HG02981 (cell line): ENCODE measurements around the gene UAP1.

Experiments used
- ATAC-seq: cut with Tn5 transposase; IDR thresholded peaks from one replicate; pipeline ENCODE4 v1.9.1; 2021; ENCODE audit warnings: mild to moderate bottlenecking, moderate library complexity; ENCODE audit not compliant: unreplicated experiment

Gene UAP1

DNA sequence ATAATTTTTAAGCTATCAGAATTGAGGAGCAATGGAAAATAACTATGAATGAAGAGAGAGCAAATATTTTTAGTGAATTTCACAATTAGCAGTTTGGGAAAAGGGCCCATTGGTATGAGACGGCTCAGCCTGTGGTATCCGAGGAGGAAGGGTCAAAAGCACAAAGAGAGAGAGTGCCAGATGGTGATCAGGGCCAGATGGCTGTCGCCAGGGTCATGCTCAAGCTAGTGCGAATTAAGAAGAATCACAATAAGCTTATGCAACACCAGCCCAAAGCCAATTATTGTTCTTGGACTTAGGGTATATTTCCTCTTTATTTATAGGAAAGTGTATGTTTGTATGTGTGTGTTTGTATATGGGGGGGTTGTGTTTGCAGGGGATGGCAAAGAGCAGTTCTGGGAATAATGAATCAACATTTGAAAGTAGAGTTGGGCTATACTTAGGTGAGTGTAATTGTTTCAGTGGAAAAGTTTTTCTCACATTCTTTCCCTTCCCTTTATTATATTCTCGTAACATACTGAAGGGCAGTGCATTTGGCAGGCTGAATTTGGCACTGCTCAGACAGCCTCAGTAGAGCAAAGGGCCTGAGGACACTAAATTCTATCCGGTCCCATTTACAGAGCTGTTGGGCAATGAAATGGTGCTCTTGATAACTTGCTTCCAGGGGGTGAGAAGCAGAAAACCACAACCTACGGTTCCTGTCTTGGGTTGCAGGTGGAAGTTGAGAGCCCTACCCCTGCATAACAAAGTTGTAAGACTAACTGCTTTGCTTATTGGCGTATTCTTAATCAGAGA is 51.3 kb downstream of the UAP1 start:
- no peak for ATAC-seq

DNA sequence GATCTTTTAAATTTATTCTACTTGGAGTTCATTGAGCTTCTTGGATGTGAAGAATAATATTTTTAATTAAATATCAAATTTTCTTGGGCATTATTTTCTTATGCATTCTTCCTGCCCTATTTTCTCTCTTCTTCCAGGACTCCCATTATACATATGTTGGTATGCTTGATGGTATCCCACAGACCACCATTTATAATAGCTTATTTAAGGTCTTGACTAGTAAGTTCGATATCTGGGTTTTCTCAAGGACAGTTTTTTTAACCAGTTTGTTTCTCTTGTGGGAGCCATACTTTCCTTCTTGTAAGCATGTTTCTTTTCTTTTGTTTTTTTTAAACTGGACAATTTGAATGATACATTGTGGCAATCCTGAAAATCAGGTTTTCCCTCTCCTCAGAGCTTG is 55.3 kb downstream of the UAP1 start:
- ATAC-seq, result no peak

DNA sequence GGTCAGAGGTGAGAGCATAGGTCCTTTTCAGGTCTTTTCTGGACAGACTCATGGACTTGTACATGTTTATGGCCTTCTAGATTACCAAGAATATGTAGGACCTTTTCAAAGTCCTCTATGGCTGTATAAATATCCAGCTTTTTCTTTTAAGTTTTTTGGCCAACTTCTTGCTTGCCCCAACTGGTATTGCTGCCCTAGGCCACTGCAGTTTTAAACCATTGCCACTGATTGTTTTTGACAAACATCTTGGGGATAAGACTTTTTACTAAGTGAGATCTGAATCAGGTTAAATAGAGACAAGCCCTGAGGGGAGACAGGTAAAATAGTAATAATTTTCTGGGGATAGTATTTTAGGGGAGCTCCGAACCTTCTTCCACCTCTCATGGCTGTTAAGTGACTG is 56.0 kb downstream of the UAP1 start:
- no peak for ATAC-seq

DNA sequence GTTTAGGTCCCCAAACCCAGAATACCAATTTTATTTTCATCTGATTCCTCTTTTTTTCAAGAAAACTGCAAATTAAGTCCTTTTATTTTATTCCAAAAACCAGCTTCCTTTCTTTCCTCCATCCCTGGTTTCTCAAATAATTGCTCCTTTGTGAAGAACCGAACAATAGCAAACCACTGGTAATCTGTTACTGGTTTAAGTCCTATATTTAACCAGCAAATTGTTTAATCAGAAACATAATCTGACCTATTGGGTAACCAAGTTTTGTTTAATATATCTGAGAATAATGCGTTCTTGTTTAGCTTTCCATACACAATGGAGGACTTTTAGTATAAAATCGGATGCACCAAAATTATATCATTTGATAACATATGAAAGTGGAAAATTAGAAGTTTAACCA is 57.6 kb downstream of the UAP1 start:
- ATAC-seq, result no peak

DNA sequence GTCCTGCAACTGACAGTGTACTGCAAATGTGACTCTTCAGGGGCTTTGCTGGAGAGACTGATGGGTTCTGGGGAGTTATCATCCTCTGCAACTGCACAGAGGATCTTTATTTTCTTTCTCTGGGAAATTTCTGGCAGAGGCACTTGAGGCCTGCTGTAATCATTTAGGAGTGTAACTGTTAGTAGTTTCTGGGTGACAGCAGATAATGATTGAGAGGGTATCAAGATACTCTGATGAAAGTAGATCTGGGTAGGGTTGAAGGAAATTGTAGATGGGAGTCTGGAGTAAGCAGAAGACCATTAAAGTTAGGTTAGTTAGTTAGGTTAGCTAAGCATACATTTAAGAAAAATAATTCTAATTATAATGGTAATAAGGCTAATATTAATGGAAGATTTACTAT is 59.7 kb downstream of the UAP1 start:
- no peak for ATAC-seq

DNA sequence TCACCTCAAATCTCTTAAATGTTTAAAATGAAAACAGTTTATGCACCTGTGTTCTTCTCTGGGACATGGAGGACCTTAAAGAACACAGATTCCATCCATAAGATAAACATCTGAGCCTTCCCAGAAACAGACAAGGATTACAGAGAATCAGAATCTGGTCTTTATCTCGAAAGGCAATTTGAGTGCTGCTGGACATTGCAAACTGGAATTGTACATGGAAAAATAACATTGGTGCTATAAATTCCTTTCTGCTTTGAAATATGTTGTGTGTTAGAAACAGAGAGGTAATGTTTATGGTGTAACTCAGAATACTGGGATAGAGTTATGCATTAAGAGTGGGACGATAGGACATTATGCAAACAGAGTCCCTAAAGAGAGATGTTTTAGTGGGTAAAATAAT is 64.2 kb downstream of the UAP1 start:
- ATAC-seq, result no peak

DNA sequence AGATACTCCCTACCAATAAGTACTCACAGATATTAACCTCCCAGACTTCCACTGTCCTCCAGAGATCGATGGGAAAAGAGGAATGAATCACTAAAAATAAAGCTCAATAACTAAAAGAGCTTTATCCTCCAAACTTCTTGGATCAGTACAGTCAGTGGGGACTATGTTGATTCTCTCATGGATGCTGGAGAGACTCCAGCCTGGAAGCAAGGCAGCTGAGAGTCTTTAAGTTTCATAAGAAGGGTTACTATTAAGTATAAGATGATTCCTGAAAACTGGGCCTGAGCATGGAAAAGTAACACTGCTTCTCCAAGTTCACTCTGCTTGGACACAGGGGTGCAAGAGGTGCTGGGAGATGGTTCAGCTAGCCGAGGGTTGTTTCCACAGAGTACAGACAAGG is 64.6 kb downstream of the UAP1 start:
- no peak for ATAC-seq

DNA sequence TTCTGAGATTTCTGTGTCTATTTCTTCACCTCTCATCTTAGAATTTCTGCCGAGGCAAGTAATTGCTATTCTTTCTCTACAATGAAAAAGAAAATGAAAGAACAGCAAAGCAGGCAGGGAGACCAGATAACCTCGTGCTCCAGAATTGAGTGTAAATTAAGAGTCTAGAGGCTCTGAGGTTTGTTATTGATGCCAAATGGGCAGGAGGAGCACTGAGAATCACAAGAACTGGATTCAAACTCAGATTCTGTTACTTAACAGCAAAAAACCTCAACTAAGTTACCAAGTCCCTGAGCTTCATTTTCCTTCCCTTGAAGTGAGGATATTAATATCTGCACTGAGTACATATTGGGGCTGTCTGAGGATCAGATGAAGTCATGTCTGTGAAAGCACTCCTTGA is 65.2 kb downstream of the UAP1 start:
- no peak for ATAC-seq

DNA sequence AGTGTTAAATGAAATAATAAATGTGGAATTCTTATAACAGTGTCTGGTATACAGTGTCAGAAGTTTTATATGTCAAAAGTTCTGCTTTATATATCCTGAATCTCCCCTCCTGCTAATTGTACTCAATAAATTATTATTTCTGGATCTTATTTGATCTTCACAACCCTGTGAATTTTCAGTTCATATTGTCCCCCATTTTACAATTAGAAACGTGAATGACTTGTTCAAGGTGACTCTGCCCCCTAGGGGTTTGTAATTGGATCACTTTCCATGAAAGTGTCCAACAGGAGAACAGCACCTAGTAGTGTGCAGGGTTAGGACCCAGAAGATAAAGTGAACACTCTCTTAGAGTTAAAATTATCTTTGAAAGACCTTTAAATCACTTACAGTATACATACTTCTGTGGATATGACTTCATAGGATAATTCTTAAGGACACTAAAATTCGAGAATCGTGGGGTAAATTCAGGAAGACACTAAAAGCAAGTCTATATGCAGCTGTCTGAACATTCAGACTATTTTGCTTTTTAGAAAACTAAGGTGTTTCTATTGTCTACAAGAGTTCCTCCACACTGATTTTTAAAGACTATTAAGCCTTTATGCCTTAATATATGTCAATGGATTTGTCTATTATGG is 66.3 kb downstream of the UAP1 start:
- no peak for ATAC-seq

DNA sequence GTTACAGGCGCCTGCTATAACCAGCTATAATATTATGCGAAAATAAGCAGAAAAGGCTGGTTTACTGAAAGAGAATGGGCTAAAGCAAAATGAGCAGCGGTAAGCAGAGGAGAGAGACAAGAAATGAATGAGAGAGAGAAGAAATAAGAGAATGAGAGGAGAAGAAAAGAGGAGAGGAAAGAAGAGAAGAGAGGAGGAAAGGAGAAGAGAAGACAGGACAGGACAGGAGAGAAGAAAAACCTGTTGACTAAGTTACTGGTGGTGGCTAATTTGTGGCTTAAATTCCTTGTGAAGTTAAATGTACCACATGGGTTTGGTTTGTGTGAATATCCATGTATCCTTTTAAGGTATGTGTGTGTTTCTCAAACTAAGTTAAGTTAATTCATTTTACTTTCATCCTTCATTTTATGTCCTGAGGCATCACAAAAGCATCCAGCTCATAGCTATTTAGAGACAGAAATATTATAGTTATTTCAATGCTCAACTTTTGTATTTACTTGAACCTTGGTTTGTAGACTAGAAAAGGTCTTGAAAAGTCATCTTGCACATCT is 67.6 kb downstream of the UAP1 start:
- ATAC-seq, result no peak

DNA sequence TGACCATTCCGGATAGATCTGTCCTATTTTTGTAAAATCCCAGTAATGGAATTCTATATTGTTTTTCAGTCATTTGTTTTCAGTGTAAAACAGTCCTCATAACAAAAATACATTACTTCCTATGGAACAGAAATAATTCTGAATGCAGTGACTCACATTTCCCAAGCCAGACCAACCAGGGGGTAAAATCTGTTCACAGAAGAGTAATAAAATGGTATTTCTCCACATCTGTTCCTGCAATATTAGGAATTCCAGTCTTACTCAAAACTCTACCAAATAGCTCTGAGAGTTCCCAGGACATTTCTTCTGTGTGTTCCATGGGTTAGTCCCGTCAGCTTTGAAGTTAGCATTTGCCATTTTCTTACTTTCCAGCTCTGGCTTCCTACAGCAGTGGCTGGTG is 68.1 kb downstream of the UAP1 start:
- no peak for ATAC-seq

DNA sequence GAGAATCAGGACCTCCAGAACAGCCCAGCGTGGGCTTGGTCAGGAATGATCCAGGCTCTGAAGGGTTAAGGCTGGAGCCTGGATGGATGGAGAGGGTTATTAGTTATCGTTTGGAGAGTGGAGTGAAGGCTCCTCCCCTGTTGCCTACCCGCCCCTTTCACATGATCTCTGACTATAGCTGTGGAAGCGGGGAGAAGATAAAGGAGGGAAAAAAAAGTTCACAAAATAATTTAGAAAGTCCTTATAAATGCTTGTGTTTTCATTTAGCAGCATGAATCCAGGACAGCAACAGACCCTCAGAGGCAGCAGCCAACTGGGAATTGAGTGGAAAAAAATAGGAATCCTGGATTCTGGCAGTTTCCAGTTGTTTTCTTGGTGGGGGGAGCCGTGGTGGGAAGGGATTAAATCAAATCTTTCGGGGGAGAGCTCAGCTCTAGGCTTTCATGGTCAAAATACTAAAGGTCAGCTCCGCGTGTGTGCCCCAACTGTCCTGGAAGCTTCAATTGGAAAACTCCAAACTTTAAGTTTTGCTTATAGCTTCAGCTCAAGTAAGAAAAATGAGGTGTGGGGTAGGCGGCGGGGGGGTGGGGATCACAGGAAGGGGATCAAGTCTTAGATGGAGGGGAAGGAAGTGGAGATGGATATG is 70.1 kb downstream of the UAP1 start:
- no peak for ATAC-seq

DNA sequence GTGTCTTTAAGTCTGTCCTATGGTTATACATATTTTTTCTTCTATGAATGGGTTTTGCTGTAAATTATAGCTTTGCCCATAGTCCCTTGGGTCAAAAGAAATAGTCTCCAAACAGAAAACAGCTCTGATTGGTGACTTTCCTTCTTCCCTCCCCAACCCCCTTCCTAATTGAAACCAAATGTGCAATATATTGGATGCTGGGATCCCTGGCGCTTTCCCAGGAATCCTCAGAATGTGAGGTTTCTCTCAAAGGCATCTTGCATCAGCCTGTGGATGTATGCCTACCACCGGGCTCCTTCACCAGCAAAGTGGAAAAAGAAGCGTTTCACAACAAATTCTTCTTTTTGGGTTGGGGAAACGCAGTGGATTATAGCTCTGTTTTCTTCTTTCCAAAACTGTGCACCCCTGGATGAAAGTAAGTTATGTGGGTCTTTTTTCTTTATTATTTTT is 70.7 kb downstream of the UAP1 start, which contains the start of gene DDR2:
Gene DDR2, plus strand, starts transcription at position 248 of the 450 bp plus-strand sequence. CDS start 86,600 bp downstream, outside the sequence.
- ATAC-seq, result no peak

DNA sequence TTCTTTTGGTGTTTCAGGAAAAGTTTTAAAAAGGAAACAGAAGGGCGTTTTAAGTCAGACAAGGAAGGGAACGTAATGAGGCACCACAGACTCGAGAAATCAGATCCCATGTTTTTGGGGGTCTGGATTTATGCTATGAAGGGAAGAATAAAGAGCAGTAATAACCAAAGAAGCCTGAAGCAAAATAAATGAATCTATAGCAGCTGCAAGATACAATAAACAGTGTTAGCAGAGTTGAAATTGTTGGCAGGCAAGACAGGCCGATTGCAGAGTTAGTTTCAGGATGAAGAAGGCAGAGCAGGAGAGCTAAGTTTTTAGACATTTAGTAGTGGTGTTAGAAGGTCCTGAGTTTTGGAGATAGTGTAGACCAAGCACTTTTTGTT is 71.2 kb downstream of the UAP1 start:
- ATAC-seq, result no peak

DNA sequence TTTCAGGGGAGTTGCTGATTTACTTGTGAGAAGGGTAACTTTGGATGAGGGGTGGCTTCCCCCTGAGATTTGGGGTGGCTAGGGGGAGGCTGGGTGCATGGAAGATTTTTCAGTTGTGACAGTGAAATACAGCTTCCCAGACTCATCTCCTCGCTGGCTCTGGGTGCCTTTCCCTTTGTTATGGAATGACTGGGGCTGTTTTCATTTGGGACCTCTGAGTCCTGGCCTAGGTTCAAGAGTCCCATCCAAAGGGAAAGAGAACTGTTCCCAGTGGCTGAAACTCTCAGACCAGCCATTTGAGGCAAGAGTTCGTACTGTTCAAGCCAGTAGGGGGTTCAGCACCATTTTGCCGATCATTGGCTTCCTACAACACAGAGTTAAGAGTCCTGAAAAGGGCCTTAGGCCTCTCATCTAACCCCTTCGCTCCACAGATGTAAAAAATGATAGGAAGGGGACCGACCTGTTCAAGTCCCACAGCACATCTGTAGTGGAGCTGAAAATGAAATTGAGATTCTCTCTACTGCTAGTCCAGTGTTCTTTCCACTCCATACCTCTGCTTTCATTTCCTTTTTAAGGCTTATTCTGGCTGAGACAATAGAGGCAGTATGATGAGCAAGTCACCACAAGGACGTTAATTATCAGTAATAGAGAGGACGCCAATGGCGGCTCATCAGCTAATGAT is 71.7 kb downstream of the UAP1 start:
- no peak for ATAC-seq

DNA sequence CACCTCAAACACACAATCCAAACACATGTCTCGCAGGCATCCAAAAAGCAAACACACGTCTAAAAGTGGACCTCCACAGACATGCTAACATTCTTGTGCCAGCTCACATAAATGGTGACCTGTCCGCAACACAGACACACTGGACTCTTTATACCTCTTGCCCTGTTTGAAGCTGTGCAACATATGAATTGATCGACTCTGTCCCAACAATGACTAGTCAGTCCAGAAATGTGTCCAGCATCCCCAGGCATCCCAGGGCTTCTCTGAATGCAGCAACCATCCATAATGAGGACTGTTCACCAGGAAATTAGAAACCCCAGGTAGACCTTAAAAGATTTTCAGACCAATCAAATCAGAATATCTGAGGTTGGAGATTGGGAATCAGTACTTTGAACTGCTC is 73.9 kb downstream of the UAP1 start:
- no peak for ATAC-seq

DNA sequence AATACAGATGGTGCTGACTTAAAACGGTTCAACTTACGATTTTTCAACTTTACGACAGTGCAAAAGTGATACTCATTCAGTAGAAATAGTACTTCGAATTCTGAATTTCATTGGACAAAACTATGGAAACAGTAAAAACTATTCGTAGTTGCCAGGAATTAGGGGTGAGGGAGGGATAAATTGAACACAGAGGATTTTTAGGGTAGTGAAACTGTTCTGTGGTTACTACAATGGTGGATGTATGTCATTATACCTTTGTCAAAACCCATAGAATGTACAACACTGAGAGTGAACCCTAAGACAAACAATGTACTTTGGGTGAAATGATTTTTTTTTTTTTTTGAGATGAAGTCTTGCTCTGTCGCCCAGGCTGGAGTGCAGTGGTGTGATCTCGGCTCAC is 78.2 kb downstream of the UAP1 start:
- no peak for ATAC-seq

DNA sequence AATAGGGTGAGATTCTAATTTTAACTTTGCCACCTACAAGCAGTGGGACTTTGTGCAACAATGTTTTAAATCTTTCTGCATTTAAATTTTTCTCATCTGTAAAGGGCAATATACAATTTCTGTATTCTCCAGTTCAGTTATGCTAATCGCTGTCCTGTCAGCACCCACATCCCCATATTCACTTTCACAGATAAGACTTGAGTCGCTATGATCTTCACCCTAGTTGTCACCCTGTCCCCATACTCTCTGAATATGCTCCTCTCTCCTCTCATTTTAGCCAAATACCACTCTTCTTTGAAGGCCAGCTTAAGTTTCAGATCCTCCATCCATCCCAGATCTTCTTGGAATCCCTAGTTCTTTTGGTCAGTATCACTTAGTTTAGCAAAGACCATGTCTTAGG is 79.6 kb downstream of the UAP1 start:
- no peak for ATAC-seq

DNA sequence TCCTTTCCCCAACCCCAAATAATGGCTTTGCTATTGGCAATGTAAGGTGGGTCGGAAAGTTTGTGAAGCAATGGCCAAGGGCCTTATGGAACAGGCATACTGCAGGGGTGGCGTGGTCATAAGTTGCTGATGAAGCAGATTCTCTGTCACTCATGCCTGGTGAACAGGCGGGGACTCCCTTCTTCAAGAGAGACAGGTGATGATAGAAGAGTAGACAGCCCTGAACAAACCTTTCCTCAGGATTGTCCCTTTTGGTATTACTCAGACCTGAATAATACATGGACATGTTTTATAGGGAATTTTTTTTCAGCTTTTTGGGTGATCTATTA is 83.4 kb downstream of the UAP1 start:
- ATAC-seq, result no peak

DNA sequence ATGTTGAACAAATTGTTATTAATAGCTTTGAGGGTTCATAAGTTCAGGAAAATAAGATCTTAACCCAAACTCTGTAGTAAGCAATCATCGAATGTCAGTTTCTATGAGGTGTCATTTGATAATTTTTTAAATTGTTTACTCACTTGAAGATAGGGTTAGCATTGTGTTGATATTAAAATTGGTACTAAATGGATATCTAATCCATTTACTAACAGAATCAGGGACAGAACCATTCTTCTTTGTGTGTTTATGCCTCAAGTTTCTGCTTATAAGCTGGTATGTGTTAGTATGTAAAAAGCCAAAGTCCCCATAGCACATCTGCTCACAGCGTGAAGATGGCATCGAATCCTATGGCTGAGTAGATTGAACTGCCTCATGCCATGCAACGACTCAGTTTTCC is 84.1 kb downstream of the UAP1 start:
- ATAC-seq, result no peak

DNA sequence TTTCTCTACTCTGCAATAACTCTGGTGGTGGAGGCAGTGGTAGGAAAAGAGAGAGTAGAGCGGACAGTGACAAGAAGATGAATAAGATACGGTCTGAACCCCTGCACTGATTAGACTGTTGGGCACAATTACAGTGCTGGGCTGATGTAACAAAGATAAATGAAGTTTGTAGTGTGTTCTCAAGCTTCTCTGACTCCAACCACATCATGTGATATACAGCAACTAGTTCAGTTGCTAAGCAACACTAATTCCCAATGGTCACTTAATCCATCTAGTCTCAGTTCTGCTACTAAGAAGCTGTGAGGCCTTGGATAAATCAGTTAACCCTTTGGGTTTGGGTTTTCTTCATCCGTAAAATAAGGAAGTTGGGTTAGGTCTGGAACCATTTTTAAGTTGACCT is 88.1 kb downstream of the UAP1 start:
- ATAC-seq, result no peak
